K562 (cell line): ENCODE results near the gene ARL10. TPM values are rescaled to one million over a fixed set of nuclear protein-coding genes. Genes with fewer than 3 reads are reported as not detected.

Source experiments
- ARID1B ChIP-seq: fragments of 450-650 bp; IDR thresholded peaks from 2 replicates; pipeline ENCODE4 v1.6.1; 2016; ENCODE audit warnings: antibody characterized with exemption, mild to moderate bottlenecking, inconsistent platforms
- BACH1 ChIP-seq: fragments of 200-800 bp; sonication (Bioruptor generic); IDR thresholded peaks from 2 replicates; pipeline ENCODE4 v1.6.1; 2016; ENCODE audit warnings: missing genetic modification characterization, missing compliant biosample characterization
- BDP1 ChIP-seq: IDR thresholded peaks from 3 replicates; pipeline ENCODE4 v1.6.1; 2011; ENCODE audit not compliant: insufficient read length, insufficient read depth
- BRD4 ChIP-seq: fragments of 200-600 bp; sonication (generic); IDR thresholded peaks from 2 replicates; pipeline ENCODE4 v1.6.1; 2017; ENCODE audit warnings: inconsistent platforms
- CEBPZ ChIP-seq: fragments of 150-350 bp; IDR thresholded peaks from 2 replicates; pipeline ENCODE4 v1.6.1; 2014; ENCODE audit warnings: low read depth, mild to moderate bottlenecking, low read length, borderline replicate concordance
- DMBX1 ChIP-seq: fragments of 250-450 bp; sonication (Bioruptor Pico); IDR thresholded peaks from 2 replicates; pipeline ENCODE4 v1.8.0; 2022; ENCODE audit warnings: inconsistent platforms, mild to moderate bottlenecking, moderate library complexity, borderline replicate concordance
- GATA2 ChIP-seq: sonication (generic); formaldehyde crosslinking; IDR thresholded peaks from 2 replicates; pipeline ENCODE4 v1.4.0; 2020; ENCODE audit warnings: mild to moderate bottlenecking, missing genetic modification reagents
- KDM4B ChIP-seq, 2 experiments: fragments of 450-650 bp in 1 of 2; sonication (generic) in 1 of 2; IDR thresholded peaks; 2 replicates each; pipeline ENCODE4 v1.6.1; 2016 to 2017; ENCODE audit warnings: borderline replicate concordance in 2 of 2, antibody characterized with exemption in 1 of 2, low read depth in 1 of 2, mild to moderate bottlenecking in 1 of 2
- MLLT1 ChIP-seq, 2 experiments: fragments of 450-650 bp; IDR thresholded peaks; 2 replicates each; pipeline ENCODE4 v1.6.1; 2016
- RBFOX2 ChIP-seq: fragments of 200-400 bp; formaldehyde crosslinking; IDR thresholded peaks from 2 replicates; pipeline ENCODE4 v1.6.1; 2017; ENCODE audit warnings: low read depth, mild to moderate bottlenecking, low read length, moderate library complexity
- RFX5 ChIP-seq: IDR thresholded peaks from 2 replicates; pipeline ENCODE4 v1.6.1; 2011; ENCODE audit warnings: low read depth, mild to moderate bottlenecking, improper control_type of control experiment, low read length
- SPI1 ChIP-seq: IDR thresholded peaks from 2 replicates; pipeline ENCODE4 v1.6.1; 2011; ENCODE audit warnings: low read depth, low read length, control low read depth, borderline replicate concordance
- U2AF1 ChIP-seq: fragments of 200-400 bp; formaldehyde crosslinking; optimal IDR thresholded peaks from 2 replicates; pipeline ENCODE3; 2017; ENCODE audit warnings: mild to moderate bottlenecking, low read depth, low read length, moderate library complexity
- USF1 ChIP-seq: sonication (generic); formaldehyde crosslinking; IDR thresholded peaks from 2 replicates; pipeline ENCODE4 v1.9.0; 2022; ENCODE audit warnings: mild to moderate bottlenecking, missing genetic modification reagents
- ZBTB11 ChIP-seq, 3 experiments: fragments of 200-800 bp in 1 of 3; fragments of 250-450 bp in 1 of 3; fragments of 450-650 bp in 1 of 3; sonication (Bioruptor Pico) in 1 of 3; sonication (Bioruptor generic) in 1 of 3; formaldehyde crosslinking in 1 of 3; IDR thresholded peaks; 2 replicates each; pipeline versions ENCODE4 v1.6.1 to v1.8.0; 2016 to 2022; ENCODE audit warnings: mild to moderate bottlenecking in 2 of 3, missing genetic modification characterization in 2 of 3, missing compliant biosample characterization in 1 of 3, moderate library complexity in 1 of 3
- ZBTB17 ChIP-seq: fragments of 450-650 bp; formaldehyde crosslinking; IDR thresholded peaks from 2 replicates; pipeline ENCODE4 v1.4.0; 2020; ENCODE audit warnings: mild to moderate bottlenecking
- ZNF408 ChIP-seq: fragments of 250-450 bp; sonication (Bioruptor Pico); IDR thresholded peaks from 2 replicates; pipeline ENCODE4 v1.4.0; 2020; ENCODE audit warnings: low read depth, mild to moderate bottlenecking, moderate library complexity
- ZNF511 ChIP-seq: sonication (generic); formaldehyde crosslinking; IDR thresholded peaks from 2 replicates; pipeline ENCODE4 v1.8.0; 2022; ENCODE audit warnings: mild to moderate bottlenecking, missing genetic modification reagents
- ZSCAN32 ChIP-seq: fragments of 450-650 bp; formaldehyde crosslinking; IDR thresholded peaks from 2 replicates; pipeline ENCODE4 v1.4.0; 2020; ENCODE audit warnings: mild to moderate bottlenecking, moderate library complexity
- polyA plus RNA-seq, 8 experiments: library from polyadenylated mRNA; depleted of rRNA in 4 of 8; stranded (reverse) in 5 of 8; unstranded in 3 of 8; fragments of >200 nt; fragmentation: Nextera tagmentation in 2 of 8; fragmentation: Illumina TruSeq in 1 of 8; extraction: Ambion mirVana in 2 of 8; extraction: Trizol in 1 of 8; gene quantifications; 2 replicates each; pipeline versions ENCODE4 v1.2.1 to v1.2.3, GENCODE V29; 2011 to 2014; ENCODE audit warnings: inconsistent platforms in 1 of 8, missing spikeins in 1 of 8
- total RNA-seq, 7 experiments: library from RNA; depleted of rRNA in 6 of 7; stranded (reverse); fragments of >200 nt in 6 of 7; fragmentation: Illumina TruSeq in 2 of 7; extraction: Trizol in 2 of 7; gene quantifications; 2 replicates each; pipeline versions ENCODE4 v1.2.1 to v1.2.3, GENCODE V29; 2011 to 2021; ENCODE audit warnings: low replicate concordance in 1 of 7

ARL10 gene
- total and polyA plus RNA-seq, 9 of the 15 experiments (the other 6 are each of a cell fraction or from before 2014, with no cell fraction given): under 0.01 to 0.40 (median 0.34) TPM; not detected in 3

GRCh38 chr5:176388003-176388443 is 22.7 kb downstream of the ARL10 start (continued):
- peak in 1 of 3 experiments; percentile 19; a peak in 1 of 6 replicates for TF ChIP-seq ZBTB11 (CRISPR knock-in tag; IDR thresholded peaks at IDR 0.05)
- no peak for TF ChIP-seq SPI1
- TF ChIP-seq USF1 (CRISPR knock-in tag): 0 out of 2 replicates have a peak, but pooled peaks have one; percentile 6
- TF ChIP-seq ZSCAN32: no peak
- no peak for TF ChIP-seq GATA2 (CRISPR knock-in tag)
- TF ChIP-seq BACH1 (tag): no peak
- no peak for TF ChIP-seq ZNF511 (CRISPR knock-in tag)
- TF ChIP-seq DMBX1 (CRISPR knock-in tag): no peak
- no peak for TF ChIP-seq BDP1
- no peak for TF ChIP-seq U2AF1
- no peak for TF ChIP-seq MLLT1 (IDR thresholded peaks at IDR 0.05)
- no peak for TF ChIP-seq ZBTB17 (CRISPR knock-in tag)
- no peak for TF ChIP-seq RBFOX2
- TF ChIP-seq RFX5: no peak
- no peak for TF ChIP-seq ARID1B
- no peak for TF ChIP-seq CEBPZ
- no peak for TF ChIP-seq KDM4B (IDR thresholded peaks at IDR 0.05; ENCODE audit: borderline replicate concordance in 2 of 2, low read depth in 1 of 2)
- no peak; the same call in 1 of the 2 replicates for TF ChIP-seq BRD4
- TF ChIP-seq ZNF408 (CRISPR knock-in tag): no peak
